ENCODE measurements around the gene NIPAL4. TPM values are rescaled to one million over a fixed set of nuclear protein-coding genes. Genes with fewer than 3 reads are reported as not detected.

NIPAL4 gene
- total RNA-seq, 1 donor from 2014 or later, result 5.3 TPM

DNA sequence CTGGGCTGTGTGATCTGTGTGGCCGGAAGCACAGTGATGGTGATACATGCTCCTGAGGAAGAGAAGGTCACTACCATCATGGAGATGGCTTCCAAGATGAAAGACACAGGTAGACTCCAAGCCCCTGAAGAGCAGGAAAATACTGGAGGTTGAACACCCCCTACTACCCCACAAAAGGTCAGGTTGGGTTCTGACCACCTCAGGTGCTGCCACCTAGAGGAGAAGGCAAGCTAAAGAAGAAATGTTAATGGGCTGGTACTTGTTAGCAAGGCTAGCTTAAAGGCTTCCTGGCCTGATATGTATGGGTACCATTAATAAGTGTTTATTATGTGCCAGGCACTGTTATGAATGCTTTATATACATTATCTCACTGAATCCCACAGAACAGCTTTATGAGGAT, 11.7 kb downstream of the NIPAL4 start:
- peak; percentile 43 for DNase-seq (ENCODE audit: low read depth)
- Histone ChIP-seq H3K36me3 (ENCODE audit: control insufficient read depth, insufficient read depth, low read length) (peaks cover 21% of the 10 kb centered on the region), H3K27me3 (ENCODE audit: control insufficient read depth, insufficient read depth, low read length) (no peaks in the 10 kb centered on the region), H3K4me3 (ENCODE audit: low read depth, low read length) (no peak overlapping the region)
- TF ChIP-seq, protein P1, sequence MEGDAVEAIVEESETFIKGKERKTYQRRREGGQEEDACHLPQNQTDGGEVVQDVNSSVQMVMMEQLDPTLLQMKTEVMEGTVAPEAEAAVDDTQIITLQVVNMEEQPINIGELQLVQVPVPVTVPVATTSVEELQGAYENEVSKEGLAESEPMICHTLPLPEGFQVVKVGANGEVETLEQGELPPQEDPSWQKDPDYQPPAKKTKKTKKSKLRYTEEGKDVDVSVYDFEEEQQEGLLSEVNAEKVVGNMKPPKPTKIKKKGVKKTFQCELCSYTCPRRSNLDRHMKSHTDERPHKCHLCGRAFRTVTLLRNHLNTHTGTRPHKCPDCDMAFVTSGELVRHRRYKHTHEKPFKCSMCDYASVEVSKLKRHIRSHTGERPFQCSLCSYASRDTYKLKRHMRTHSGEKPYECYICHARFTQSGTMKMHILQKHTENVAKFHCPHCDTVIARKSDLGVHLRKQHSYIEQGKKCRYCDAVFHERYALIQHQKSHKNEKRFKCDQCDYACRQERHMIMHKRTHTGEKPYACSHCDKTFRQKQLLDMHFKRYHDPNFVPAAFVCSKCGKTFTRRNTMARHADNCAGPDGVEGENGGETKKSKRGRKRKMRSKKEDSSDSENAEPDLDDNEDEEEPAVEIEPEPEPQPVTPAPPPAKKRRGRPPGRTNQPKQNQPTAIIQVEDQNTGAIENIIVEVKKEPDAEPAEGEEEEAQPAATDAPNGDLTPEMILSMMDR (IDR thresholded peaks at IDR 0.05; ENCODE audit: insufficient read depth, low read length, severe bottlenecking), result peak; percentile 69
- FAIRE-seq, result peak; percentile 66

DNA sequence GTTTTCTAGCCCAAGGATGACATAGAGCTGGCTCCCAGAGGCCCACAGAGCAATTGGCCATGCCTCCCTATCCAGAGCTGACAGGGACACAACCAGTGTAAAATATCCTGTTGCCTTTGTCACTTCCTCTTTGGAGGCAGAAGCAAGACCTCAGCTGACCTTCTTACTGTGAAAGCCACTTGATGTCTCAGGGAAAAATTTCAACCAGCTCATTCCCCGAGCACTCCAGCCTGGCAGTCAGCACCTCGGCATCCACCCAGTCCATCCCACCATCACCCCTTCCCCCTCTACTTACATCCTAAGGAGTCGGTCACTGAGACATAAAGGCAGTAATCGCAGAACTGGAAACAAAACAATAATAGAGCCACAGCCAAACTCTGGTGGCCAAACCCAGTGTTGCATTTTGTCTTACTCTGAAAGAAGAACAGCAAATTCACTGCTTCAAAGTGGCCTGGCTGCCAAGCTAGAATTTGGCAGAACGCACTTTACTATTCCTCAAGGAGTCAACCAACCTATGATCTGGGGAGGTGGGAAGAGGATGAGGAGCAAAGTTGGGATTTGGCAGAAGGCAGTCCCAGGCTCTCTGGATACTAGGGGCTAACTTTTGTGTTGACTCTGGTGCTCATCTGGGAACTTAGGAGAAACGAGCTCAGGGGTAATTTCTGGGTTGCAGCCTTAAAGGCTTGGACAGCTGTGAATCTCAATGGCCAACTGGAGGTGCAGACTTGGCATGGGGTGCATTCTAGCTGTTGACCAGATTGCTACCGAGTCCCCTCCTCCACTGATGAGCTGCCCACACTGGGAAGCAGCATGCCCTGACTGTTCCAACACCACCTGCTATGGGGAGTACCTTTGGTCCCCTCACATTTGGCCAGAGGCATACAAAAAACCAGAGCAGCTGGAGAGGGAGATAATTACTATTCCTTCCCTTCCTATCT, 13.6 kb downstream of the NIPAL4 start:
- Histone ChIP-seq H3K36me3 (ENCODE audit: control insufficient read depth, insufficient read depth, low read length) (peaks cover 17% of the 10 kb centered on the region), H3K27me3 (ENCODE audit: control insufficient read depth, insufficient read depth, low read length) (no peaks in the 10 kb centered on the region), H3K4me3 (ENCODE audit: low read depth, low read length) (no peak overlapping the region)
- DNase-seq (ENCODE audit: low read depth) (no peak), FAIRE-seq (peak; percentile 95)
- TF ChIP-seq, protein P1 (IDR thresholded peaks at IDR 0.05; ENCODE audit: insufficient read depth, low read length, severe bottlenecking), result no peak

DNA sequence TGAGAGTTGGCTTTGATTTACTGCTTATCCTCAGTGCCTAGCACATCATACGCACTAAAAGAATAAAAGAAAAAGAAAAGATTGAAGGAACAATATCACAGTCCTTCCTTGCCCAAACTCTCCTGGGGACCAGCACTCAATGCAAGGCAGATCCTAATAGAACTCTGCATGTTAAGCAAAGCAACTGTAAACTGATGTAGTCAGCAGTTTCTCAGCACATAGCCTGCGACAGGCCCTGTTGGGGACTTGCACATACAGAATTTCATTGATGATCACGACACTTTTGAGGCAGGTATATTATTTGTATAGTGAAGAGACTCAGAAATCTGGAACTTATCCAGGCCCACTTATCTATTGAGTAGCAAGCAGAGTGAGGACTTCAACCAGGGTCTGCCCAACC, 15.4 kb downstream of the NIPAL4 start:
- no peak for FAIRE-seq
- H3K36me3 ChIP-seq (ENCODE audit: control insufficient read depth, insufficient read depth, low read length), result peaks cover 14% of the 10 kb centered on the region
- no peak overlapping the region for H3K4me3 ChIP-seq (ENCODE audit: low read depth, low read length)
- no peaks in the 10 kb centered on the region for H3K27me3 ChIP-seq (ENCODE audit: control insufficient read depth, insufficient read depth, low read length)
- TF ChIP-seq, protein P1 (IDR thresholded peaks at IDR 0.05; ENCODE audit: insufficient read depth, low read length, severe bottlenecking), result no peak
- no peak for DNase-seq (ENCODE audit: low read depth)

DNA sequence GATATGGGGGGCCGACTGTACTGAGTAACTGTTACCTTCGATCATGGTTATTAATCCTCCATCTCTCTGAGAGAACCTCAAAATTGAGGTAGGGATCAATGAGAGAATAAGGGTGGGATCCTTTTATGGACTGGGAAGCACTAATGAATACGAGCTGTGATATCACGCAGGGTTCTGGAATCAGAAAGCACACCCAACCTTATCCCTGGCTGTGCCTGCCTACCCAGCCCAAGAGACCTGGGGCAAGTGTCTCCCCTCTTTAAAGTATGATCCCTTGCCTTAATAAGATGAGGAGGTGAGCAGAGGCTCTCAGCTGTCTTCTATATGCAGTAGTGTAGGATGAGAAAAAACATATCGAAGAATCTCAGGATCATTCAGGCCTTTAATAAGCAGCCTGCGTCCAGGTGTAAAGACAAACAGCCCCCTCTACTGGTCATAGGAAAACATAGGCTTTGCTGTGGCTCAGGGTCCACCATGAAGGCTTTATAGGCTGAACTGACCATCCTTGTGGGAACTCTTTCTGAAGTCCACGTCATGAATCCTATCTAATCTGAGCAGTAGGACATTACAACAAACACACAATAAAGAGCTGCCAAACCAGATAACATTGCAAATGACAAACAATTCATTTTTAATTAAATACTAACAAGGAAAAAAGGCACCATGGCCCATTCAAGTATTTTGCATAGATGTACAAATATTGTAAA, 16.8 kb downstream of the NIPAL4 start:
- DNase-seq (ENCODE audit: low read depth) (peak; percentile 65), FAIRE-seq (peak; percentile 84)

DNA sequence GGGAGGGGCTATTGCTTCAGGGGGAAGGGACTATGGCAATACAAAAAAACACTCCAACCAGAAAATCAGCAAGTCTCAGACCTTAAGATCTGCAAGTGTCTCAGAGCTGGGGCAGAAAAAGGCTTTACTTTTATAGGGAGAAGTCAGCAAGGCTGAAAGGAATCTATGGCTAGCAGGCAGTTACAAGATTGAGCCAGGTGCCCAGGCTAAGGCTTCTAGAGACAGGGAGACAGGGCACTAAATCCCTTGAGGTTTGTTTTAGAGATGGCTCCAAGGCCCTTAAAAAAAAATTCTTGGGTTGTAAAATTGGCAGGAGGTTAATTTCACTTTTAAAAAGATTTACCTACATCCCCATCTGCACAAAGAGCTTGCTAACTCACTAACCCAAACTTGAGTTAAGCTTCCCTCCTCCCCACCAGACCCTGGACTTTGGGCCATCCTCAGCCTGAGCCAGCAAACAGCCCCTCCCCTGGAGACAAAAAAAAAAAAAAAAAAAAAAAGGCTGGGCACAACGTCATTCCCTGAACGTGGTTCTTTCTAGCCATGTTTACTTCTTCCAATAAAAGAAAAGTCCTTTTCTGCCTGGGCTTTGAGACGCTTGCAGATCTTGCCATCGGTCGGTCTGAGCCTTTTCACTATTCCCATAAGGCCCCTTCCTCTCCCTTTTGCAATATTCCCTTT, 17.9 kb downstream of the NIPAL4 start:
- TF ChIP-seq, protein P1 (IDR thresholded peaks at IDR 0.05; ENCODE audit: insufficient read depth, low read length, severe bottlenecking), result no peak
- FAIRE-seq (no peak), DNase-seq (ENCODE audit: low read depth) (no peak)
- H3K4me3 ChIP-seq (ENCODE audit: low read depth, low read length), result no peak overlapping the region
- no peaks in the 10 kb centered on the region for H3K27me3 ChIP-seq (ENCODE audit: control insufficient read depth, insufficient read depth, low read length)
- H3K36me3 ChIP-seq (ENCODE audit: control insufficient read depth, insufficient read depth, low read length), result peaks cover 7% of the 10 kb centered on the region

More for the DNA sequence above, 16.8 kb downstream of the NIPAL4 start:
- H3K36me3 ChIP-seq (ENCODE audit: control insufficient read depth, insufficient read depth, low read length), result peaks cover 13% of the 10 kb centered on the region
- H3K27me3 ChIP-seq (ENCODE audit: control insufficient read depth, insufficient read depth, low read length), result no peaks in the 10 kb centered on the region
- H3K4me3 ChIP-seq (ENCODE audit: low read depth, low read length), result no peak overlapping the region
- TF ChIP-seq, protein P1 (IDR thresholded peaks at IDR 0.05; ENCODE audit: insufficient read depth, low read length, severe bottlenecking), result peak; percentile 81
